HK-2 (cell line): ENCODE data around the gene ODR4.
"Not testable (repeated sequence)": the region's sequence is repeated elsewhere in the genome, so short reads cannot be mapped to it uniquely, and the experiment has no call there.

Source experiments
- DNase-seq: peaks from one replicate; pipeline ENCODE4 v3.0.0-alpha.2; 2018; ENCODE audit not compliant: unreplicated experiment

Gene ODR4

DNA sequence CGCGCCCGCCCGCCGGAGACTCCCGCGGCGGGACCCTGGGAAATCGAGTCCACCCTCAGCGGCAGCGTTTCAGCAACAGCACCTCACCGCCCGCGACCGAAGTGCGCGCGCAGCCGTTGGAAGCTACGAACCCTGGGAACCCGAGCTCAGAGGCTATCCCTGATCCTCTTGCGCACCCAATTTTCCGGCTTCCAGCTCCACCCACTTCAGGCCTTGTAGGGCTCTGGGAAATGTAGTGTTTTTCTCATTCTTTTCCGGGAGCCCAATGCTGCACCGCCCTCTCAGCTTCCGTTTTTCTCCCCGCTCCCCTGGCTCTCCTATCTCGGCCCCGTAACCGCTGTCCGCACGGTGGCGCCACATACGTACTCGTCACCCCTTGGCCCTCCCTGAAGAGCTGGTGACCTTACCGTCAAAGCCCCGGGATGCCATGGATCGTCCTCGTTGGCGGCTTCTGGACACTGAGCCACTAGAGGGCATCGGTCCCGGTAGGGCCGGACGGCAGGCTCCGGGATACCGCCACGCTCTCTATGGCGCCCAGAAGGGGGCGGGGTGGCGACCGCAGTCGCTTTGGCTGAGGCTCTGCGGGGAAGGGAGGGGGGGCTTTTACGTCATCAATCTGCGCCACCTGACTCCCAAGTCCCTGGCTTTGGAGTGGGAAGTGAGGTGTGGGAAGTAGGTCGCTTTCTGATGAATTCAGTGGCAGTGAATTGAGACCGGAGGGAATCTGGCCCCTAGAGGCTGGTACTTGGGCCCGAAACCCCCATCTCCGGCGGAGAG lies at the start of gene ODR4, which contains the start of gene TPR:
ODR4 (plus strand) TSS at position 687 of the 777 bp plus-strand sequence. CDS start 3,948 bp downstream, outside the sequence.
TPR (minus strand) TSS at position 102 of the 777 bp plus-strand sequence. CDS start 225 bp downstream, outside the sequence.
- DNase-seq: peak; percentile 97

DNA sequence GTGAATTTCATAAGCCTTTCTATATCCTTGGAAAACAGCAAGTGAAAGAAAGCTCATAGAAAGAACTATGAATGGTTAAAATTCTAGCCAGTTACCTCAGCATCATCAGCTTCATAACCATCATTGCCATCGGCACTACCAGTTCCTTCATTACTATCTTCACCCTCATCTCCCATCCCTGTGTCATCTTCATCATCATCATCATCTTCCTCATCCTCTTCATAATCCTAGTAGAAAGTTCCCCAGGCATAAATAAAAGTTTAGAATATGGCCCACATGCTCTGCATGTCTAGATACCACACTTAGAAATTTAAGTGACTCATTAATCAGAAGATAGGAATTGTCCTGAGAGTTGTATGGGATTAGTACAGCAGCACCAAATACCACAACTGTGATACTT lies 49.6 kb upstream of the ODR4 start:
- DNase-seq: no peak

- DNase-seq: no peak
These were observed 48.3 kb upstream of the ODR4 start for GRCh38 chr1:186327331-186327730.

DNA sequence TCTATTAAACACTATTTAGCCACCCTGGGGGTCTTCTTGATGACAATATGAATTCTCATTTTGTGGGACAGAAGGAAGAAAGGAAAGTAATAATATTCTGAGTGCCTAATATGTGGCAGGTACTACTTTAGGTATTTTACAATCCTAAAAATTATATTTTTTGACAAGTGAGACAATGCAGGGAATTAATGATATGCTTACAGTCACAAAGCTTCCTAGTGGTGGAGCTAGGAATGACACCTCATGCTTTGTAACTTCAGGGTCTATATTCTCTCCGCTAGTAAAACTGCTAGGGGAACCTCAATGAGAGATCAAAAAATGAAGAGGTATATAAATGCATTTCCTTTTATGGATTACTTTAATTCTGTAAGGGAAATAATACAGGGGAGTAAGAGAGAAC lies 44.9 kb upstream of the ODR4 start:
- DNase-seq: no peak

DNA sequence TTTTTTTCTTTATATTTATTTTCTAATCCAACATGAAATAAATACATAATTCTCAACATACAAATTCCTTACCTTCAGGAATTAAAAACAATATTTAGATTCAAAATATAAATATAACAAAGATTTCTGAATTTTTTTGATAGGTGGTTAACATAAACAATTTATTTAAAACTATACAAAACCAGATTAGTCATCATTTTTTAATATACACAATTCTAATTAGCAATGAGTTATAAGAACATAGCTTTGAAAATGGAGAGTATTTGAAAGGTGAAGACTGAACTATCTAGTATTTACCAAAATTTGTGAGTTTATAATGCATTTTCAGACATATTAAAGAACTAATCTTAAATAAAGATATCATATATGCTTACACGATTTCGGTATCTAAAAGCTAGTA lies 38.1 kb upstream of the ODR4 start:
- no peak for DNase-seq

GRCh38 chr1:186340772-186341171 lies 34.9 kb upstream of the ODR4 start:
- no peak for DNase-seq

DNA sequence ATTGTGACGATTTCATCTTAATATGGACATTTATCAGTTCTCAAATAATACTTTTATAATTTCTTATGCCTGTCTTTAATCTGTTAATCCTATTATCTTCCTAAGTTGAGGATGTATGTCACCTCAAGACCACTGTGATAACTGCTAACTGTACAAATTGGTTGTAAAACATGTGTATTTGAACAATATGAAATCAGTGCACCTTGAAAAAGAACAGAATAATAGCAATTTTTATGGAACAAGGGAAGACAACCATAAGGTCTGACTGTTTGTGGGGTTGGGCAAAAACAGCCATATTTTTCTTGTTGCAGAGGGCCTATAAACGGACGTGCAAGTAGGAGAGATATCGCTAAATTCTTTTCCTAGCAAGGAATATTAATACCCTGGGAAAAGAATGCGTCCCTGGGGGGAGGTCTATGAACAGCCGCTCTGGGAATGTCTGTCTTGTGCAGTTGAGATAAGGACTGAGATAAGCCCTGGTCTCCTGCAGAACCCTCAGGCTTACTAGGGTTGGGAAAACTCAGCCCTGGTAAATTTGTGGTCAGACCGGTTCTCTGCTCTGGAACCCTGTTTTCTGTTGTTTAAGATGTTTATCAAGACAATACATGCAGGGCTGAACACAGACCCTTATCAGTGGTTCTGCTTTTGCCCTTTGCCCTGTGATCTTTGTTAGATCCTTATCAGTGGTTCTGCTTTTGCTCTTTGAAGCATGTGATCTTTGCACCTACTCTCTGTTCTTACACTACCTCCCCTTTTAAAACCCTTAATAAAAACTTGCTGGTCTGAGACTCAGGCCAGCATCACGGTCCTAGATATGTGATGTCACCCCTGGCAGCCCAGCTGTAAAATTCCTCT lies 27.6 kb upstream of the ODR4 start:
- not testable (repeated sequence) for DNase-seq

- no peak for DNase-seq
These were observed 1.1 kb upstream of the ODR4 start for GRCh38 chr1:186374303-186375151.

DNA sequence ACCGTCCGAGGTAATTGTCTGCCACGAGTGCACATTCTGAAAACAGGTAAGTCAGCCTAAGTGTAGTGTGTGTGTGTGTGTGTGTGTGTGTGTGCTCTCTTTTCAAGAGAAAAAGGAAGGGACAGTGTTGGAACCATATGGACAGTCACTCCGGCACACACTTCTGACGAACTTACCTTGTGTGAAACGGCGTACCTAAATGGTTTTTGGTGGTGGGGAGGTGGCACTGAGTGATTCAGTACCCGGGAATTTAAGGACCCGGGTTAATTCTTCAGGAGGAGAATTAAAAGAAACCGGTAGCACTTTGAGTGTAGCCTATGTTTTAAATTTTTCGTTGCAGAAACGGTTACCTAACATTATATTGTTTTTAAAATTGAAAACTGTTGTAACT lies 286 bp downstream of the ODR4 start:
- no peak for DNase-seq

DNA sequence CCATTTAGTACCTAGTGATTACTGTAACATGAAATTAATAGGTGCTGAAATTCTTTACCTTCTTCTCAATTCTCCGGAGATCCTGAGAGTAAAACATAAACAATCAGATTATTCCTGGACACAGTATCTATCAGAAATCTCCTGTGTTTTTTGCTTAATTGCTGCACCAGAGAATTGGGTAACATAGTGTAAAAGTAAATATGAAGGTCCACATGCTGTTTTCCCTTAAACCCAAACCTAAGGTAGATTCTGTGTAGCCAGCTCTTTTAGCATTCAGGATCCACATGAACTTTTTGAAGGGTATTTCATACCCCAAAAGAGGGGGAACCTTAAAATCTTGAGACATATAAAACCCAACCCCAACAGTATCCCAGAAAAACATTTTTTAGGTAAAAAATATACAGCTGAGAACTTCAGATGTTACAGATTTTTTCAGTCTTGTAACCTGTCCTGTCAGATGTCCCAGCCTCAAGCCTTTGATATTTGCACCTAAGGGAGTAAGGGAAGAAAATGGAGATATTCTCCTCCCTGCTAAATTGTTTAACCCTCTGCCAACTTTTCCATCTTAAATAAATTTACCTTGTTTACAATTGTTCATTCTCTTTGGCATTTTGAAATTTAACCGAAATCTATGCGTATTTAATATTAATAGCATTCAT lies 11.2 kb downstream of the ODR4 start:
- DNase-seq: no peak

DNA sequence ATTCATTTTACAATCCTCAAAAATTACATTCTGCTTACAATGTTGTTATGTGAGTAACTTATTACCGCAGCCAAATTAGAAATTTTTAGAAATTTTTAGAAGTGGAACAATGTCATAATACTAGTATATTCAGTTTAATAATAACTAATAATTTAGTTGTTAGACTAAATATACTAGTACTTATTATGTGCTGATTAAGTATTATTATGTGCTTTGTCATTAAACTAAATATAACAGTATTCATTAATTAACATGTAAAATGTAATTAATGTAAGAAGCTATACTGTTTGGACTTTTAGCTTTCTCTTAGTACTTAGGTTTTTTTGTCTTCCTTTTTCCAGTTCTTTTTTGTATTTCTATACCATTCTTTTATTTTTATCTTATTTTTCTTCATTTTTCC lies 15.3 kb downstream of the ODR4 start:
- no peak for DNase-seq

GRCh38 chr1:186391841-186392240 lies 16.2 kb downstream of the ODR4 start:
- DNase-seq: no peak

DNA sequence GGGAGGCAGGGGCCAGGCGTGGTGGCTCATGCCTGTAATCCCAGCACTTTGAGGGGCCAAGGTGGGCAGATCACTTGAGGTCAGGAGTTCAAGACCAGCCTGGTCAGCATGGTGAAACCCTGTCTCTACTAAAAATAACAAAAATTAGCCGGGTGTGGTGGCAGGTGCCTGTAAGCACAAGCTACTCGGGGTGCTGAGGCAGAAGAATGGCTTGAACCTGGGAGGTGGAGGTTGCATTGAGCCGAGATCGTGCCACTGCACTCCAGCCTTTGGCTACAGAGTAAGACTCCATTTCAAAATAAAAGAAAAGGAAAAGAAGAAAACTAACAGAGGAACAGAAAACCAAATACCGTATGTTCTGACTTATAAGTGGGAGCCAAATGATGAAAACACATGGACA lies 17.1 kb downstream of the ODR4 start:
- not testable (repeated sequence) for DNase-seq

DNA sequence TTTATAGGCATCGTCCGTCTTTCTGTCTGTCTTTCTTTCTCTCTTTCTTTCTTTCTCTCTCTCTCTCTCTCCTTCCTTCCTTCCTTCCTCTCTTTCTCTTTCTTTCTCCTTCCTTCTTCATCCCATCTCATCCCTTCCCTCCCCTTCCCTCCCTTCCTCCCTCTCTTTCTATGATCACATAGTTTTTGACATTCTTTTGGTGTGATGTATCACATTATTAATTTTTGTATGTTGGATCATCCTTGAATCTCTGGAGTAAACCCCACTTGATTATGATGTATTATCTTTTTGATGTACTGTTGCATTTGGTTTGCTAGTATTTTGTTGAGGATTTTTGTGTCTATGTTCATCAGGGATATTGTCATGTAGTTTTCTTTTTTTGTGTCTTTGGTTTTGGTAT lies 25.8 kb downstream of the ODR4 start:
- not testable (repeated sequence) for DNase-seq

DNA sequence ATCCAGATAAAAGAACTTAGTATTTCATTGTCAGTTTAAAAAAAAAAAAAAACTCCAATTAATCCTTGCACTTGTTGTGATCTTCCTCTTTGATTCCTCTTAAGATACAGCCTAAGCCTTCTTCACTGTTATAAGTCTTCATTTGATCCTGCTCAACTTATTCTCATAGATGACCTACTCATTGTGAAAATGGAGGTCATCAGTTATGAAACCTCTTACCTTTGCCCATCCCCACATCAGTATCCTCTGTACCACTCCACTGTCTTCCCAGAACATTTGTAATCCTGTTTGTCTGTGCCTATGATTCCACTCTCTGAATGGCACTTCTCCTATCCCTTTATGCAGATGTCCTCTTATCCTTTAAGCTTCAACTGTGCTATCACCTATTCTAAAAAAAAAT lies 28.0 kb downstream of the ODR4 start:
- no peak for DNase-seq

DNA sequence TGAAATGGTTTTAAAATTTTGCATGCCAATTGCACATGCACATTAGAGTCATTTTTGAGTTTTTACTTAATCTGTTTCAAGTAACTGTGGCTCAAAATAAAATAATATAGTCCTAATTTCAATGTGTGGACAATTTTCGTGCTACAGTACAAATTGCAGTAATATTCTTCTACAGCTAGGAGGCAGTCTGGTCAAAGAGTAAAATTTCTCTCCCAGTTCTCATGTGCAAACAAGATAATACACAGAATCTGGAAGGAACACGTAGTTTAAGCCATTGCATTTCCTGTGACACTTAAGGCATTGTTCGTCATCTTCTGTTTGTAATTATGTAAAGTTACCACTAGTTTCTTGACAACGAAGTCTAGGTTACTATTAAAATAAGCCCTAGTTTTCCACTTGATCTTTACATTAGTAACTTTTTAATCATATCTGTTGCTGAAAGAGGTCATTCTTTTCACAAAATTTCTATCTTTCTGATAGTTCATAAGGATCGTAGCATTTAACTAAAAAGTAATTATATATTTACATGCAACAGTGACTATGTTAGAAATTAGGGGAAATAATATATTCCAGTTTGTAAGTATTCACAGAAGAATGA lies 28.9 kb downstream of the ODR4 start:
- DNase-seq: no peak

GRCh38 chr1:186409091-186409490 lies 33.5 kb downstream of the ODR4 start:
- no peak for DNase-seq

DNA sequence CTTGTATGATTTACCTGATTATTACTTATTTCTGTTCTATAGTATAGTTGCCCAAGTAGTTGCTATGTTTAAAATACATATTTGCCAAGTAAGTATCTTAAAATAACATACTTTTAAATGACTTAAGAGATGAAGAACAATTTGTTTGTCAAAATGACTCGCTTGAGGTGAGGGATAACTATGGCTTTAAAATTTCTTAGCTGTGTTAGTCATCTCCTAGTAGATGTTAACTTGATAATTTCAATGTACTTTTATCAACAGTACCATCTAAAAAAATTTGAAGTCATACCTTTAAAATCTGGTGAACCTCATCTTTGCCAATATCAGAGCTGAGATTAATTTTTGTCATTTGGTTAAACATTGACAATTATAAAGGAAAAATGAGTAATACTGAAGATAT lies 37.7 kb downstream of the ODR4 start:
- DNase-seq: no peak

DNA sequence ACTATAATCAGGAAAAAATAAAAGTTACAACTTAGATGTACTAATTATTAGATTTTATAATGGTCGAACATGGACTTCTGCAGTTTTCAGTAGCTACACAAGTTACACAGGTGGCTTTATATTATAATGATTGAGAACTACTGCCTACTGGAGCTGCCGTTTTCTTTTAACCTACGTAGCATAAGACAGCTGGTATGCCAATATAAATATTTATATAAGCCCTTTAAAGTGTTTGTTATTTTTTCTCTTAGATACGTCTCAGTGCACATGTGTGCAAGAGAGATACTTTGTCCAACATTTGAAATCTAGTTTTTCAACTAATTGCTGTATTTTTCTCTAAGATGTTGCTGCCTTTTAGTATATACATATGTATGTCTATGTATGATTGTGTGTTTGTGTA lies 42.9 kb downstream of the ODR4 start:
- DNase-seq: no peak

DNA sequence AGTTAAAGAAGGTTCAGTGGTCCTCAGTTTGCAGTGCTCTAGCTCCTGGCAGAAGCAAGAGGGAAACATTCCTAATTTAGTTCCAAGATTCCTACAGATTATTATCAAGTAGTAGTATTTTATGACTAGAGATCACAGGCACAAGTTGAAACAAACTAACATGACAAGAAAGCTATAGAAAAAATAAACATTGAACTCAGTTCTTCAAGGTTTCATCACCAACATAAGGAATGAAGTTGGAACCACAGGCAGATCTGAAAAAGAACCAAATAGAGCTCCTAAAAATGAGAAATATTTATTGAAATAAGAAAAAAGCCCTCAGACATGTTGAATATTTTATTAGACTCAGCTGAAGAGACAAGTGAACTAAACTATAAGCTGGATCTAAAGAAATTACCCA lies 44.7 kb downstream of the ODR4 start:
- DNase-seq: no peak

GRCh38 chr1:186420923-186421322 lies 45.3 kb downstream of the ODR4 start:
- DNase-seq: no peak
